ENCODE results near the gene SLCO4A1. TPM values are rescaled to one million over a fixed set of nuclear protein-coding genes. Genes with fewer than 3 reads are reported as not detected.

SLCO4A1 gene
- total RNA-seq, 4 donors from 2014 or later: 77.9 to 107 (median 81.5) TPM

DNA sequence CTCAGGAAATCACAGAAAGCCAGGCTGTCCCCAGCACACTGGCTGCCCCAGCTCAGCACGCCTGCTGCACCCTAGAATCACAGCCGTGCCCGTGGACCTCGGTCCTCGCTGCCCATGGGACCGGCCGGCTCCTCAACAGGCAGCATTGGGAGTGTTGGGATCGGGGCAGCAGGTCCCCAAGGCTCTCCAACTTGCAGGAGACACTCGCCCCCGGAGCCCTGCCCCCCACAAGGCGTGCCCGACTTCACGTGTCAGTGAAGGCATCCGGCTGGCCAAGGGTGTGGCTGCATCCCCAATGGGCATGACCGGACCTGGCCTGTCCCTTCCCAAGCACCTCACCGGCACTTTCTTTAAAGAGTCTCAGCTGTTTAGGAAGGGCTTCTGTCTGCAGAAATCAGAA lies 63.3 kb downstream of the SLCO4A1 start:
- no peak overlapping the region for H3K4me3 ChIP-seq (ENCODE audit: low read depth, poor library complexity, severe bottlenecking)
- intact Hi-C loops (cut with DNase I; ENCODE audit: low total_unique reads): no loop called here
- WGBS, 2 donors: 66 to 73% methylated on average over 15 to 16 of the region's 16 CpGs
- TF ChIP-seq POLR2A (IDR thresholded peaks at IDR 0.05): no peak
- TF ChIP-seq, protein P1, sequence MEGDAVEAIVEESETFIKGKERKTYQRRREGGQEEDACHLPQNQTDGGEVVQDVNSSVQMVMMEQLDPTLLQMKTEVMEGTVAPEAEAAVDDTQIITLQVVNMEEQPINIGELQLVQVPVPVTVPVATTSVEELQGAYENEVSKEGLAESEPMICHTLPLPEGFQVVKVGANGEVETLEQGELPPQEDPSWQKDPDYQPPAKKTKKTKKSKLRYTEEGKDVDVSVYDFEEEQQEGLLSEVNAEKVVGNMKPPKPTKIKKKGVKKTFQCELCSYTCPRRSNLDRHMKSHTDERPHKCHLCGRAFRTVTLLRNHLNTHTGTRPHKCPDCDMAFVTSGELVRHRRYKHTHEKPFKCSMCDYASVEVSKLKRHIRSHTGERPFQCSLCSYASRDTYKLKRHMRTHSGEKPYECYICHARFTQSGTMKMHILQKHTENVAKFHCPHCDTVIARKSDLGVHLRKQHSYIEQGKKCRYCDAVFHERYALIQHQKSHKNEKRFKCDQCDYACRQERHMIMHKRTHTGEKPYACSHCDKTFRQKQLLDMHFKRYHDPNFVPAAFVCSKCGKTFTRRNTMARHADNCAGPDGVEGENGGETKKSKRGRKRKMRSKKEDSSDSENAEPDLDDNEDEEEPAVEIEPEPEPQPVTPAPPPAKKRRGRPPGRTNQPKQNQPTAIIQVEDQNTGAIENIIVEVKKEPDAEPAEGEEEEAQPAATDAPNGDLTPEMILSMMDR (IDR thresholded peaks at IDR 0.05): no peak
- DNase-seq (ENCODE audit: low spot score in 2 of 2): no peak

DNA sequence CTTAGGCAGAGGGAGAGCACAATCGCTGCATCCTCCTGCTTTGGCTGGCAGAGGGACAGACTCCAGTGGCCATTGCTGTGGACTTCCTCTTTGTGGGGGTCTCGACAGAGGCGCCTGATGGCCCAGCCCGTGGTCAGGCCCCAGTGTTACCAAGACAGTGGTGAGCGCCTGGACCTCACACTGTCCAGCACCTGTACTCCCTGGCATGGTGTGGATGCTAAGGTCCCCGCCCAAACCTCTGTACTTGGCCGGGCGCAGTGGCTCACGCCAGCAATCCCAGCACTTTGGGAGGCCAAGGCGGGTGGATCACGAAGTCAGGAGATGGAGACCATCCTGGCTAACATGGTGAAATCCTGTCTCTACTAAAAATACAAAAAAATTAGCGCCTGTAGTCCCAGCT lies 64.0 kb downstream of the SLCO4A1 start:
- no peak overlapping the region for H3K4me3 ChIP-seq (ENCODE audit: low read depth, poor library complexity, severe bottlenecking)
- TF ChIP-seq, protein P1 (IDR thresholded peaks at IDR 0.05): no peak
- no peak for TF ChIP-seq POLR2A (IDR thresholded peaks at IDR 0.05)
- DNase-seq (ENCODE audit: low spot score in 2 of 2): no peak
- WGBS, 2 donors: 89% methylated on average over 12 of the region's 12 CpGs
- intact Hi-C loops (cut with DNase I; ENCODE audit: low total_unique reads): no loop called here

DNA sequence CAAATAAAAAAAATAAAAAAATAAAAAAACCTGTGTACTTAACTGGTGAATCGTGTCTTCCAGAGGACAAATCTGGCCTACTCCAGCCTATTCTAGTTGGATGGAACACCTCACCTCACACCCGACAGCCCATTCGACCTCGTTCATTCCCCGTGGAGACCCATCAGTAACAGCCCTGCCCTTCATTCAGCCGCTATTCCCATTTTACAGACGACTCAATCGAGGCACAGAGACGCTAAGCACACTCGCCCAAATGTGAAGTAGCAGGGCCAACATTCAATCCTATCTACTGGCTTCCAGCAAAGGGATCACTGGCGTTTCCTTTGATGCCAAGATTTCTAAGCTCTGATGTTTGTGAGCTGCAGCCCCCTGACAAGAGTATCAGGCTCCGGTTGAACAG lies 64.6 kb downstream of the SLCO4A1 start:
- no peak for DNase-seq (ENCODE audit: low spot score in 2 of 2)
- TF ChIP-seq, protein P1 (IDR thresholded peaks at IDR 0.05): no peak
- TF ChIP-seq POLR2A (IDR thresholded peaks at IDR 0.05): no peak
- H3K4me3 ChIP-seq (ENCODE audit: low read depth, poor library complexity, severe bottlenecking): no peak overlapping the region
- intact Hi-C loops (cut with DNase I; ENCODE audit: low total_unique reads): no loop called here
- 82 to 85% methylated on average over 12 of the region's 12 CpGs for WGBS, 2 donors

DNA sequence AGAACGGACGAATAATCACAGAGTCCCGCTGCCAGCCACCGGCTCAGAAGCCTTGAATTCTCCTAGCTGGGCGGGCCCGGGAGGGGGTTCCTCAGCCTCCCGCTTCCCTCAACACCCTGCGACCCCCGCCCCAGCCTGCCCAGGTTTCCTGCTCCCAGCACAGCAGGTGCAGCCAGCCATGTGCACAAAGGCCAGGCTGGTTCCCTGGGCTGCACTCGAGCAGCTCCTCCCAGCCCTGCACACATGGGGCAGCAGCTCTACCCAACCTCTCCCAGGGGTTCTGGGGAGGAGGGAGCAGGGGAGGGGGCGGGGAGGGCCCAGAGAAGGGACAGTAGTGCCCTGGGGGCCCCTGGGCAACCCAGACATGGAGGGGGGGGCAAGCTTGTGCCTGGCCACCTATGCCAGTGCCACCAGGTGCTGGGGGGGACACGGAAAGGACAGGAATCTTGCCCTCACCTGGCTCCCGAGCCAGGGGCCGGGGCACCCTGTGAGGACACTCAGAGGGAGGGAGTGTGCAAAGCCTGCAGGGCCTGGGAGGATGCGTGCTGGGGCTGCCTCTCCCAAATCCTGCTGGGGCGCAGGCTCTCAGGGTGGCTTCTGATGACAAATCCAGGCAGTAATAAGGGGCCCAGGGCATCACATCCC lies 65.1 kb downstream of the SLCO4A1 start:
- 63 to 74% methylated on average over 11 to 16 of the region's 16 CpGs for whole genome bisulfite sequencing, 2 donors
- TF ChIP-seq POLR2A (IDR thresholded peaks at IDR 0.05): no peak
- TF ChIP-seq, protein P1 (IDR thresholded peaks at IDR 0.05): no peak

DNA sequence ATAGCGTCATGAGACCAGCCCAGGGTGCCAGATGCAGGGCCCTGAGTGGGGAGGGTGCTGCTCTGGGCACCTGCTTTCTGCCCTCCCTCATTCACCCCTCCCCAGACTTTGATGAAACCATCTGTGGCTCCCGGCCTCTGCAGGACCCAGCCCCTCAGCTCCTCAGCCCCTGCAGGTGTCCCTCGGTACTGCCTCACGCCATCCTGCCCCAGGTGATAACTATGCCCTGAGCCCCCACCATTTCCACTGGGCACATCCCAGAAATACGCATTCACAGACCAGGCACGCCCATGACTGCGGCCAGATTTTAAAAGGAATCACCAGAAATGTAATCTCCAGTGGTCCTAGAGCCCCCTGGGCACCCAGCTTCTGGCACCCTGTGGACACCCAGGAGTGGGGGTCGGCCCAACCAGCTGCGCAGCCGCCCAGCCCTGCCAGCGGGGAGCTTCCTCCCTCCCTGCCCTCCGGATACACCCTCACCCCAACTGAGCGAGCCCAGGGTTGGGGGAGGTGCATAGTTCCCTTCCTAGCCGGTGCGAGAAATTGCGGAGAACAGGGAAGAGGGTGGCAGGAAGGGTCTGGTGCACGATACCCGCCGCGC lies 65.7 kb downstream of the SLCO4A1 start:
- TF ChIP-seq, protein P1 (IDR thresholded peaks at IDR 0.05): no peak
- WGBS, 2 donors: 4 to 13% methylated on average over 15 to 20 of the region's 20 CpGs
- no peak overlapping the region for H3K4me3 ChIP-seq (ENCODE audit: low read depth, poor library complexity, severe bottlenecking)
- no peak for DNase-seq (ENCODE audit: low spot score in 2 of 2)
- intact Hi-C loops (cut with DNase I; ENCODE audit: low total_unique reads): no loop called here

More for the DNA sequence above, 65.1 kb downstream of the SLCO4A1 start:
- DNase-seq (ENCODE audit: low spot score in 2 of 2): no peak
- intact Hi-C loops (cut with DNase I; ENCODE audit: low total_unique reads): no loop called here
- no peak overlapping the region for H3K4me3 ChIP-seq (ENCODE audit: low read depth, poor library complexity, severe bottlenecking)
